Esophagus muscularis mucosa (tissue), 4 donors: ENCODE data around the gene SLC31A2. TPM values are rescaled to one million over a fixed set of nuclear protein-coding genes. Genes with fewer than 3 reads are reported as not detected.

Experiments used
- DNase-seq: peaks from one replicate; pipeline ENCODE4 v3.0.0-alpha.2; 2017; ENCODE audit errors: extremely low spot score
- H3K27ac ChIP-seq, 4 donors: fragments of 200-600 bp; sonication (generic); replicated peaks in 1 of 4; 1 replicate in 3 of 4; 2 replicates in 1 of 4; pipeline ENCODE4 v1.5.1; 2016 to 2019; ENCODE audit warnings: mild to moderate bottlenecking in 1 of 4
- H3K27me3 ChIP-seq, 4 donors: fragments of 200-600 bp; sonication (generic); one replicate each; pipeline versions ENCODE4 v1.5.1 to v1.6.0; 2016 to 2019
- H3K36me3 ChIP-seq, 4 donors: fragments of 200-600 bp; sonication (generic); one replicate each; pipeline ENCODE4 v1.5.1; 2016 to 2019
- H3K4me1 ChIP-seq, 4 donors: fragments of 200-600 bp; sonication (generic); one replicate each; pipeline ENCODE4 v1.5.1; 2016 to 2019
- H3K4me3 ChIP-seq, 4 donors: fragments of 200-600 bp; sonication (generic); 1 replicate in 2 of 4; 2 replicates in 2 of 4; pipeline ENCODE4 v1.5.1; 2016 to 2019; ENCODE audit warnings: mild to moderate bottlenecking in 4 of 4, moderate library complexity in 1 of 4
- H3K9me3 ChIP-seq, 4 donors: fragments of 200-600 bp; sonication (generic); 1 replicate in 3 of 4; 2 replicates in 1 of 4; pipeline ENCODE4 v1.5.1; 2016 to 2019
- CTCF ChIP-seq, 3 experiments: fragments of 200-600 bp in 2 of 3; fragments of 450-650 bp in 1 of 3; sonication (generic) in 2 of 3; IDR thresholded peaks; one replicate each; pipeline ENCODE4 v1.5.1; 2017 to 2019; ENCODE audit warnings: antibody characterized with exemption in 3 of 3, mild to moderate bottlenecking in 2 of 3, moderate library complexity in 1 of 3
- EP300 ChIP-seq: sonication (generic); formaldehyde crosslinking; IDR thresholded peaks from one replicate; pipeline ENCODE4 v1.6.1; 2017; ENCODE audit warnings: antibody characterized with exemption
- POLR2A ChIP-seq: fragments of 450-650 bp; IDR thresholded peaks from one replicate; pipeline ENCODE4 v1.6.1; 2017; ENCODE audit warnings: antibody characterized with exemption, moderate library complexity, mild to moderate bottlenecking, low read depth
- POLR2AphosphoS5 ChIP-seq, 2 donors: sonication (generic); formaldehyde crosslinking; IDR thresholded peaks; one replicate each; pipeline ENCODE4 v1.6.1; 2017; ENCODE audit warnings: antibody characterized with exemption in 2 of 2
- WGBS: methylation state at CpG from one replicate; pipeline ENCODE4 v1.1.5; 2018; 5-methylcytosine and 5-hydroxymethylcytosine counted together
- intact Hi-C: fragments of 100-400 bp; cut with DNase I; formaldehyde crosslinking; loops from one replicate; pipeline ENCODE4 v1.15.1; 2023
- total RNA-seq, 4 donors: library from RNA; depleted of rRNA; stranded (reverse); fragments of >200 nt; gene quantifications; one replicate each; pipeline versions ENCODE4 v1.1.0 to v1.2.1, GENCODE V29; 2016

Gene SLC31A2
- total RNA-seq, 4 donors from 2014 or later, result 11.6 to 19.4 (median 15.8) TPM

DNA sequence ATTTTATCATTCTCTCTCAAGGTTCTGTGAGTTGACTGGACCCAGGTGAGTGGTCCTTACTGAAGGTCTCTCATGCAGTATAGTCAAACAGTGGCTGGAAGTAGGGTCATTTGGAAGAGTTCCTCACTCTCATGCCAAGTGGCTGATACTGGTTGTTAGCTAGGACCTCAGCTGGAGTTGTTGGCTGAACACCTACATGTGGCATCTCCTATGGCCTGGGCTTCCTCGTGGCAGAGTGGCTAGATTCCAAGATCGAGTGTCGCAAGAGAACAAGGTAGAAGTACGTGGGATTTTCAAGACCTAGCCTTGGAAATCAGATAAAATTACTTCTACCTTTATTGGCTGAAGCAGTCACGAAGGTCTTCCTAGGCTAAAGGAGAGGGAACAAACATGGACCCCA, 7.6 kb downstream of the SLC31A2 start:
- Histone ChIP-seq H3K27ac (no peak overlapping the region), H3K9me3 (no peaks in the 10 kb centered on the region), H3K36me3 (peaks cover 21 to 67% (median 56%) of the 10 kb centered on the region in 4 donors), H3K4me1 (peaks cover 10 to 33% (median 21%) of the 10 kb centered on the region in 4 donors), H3K27me3 (no peaks in the 10 kb centered on the region), H3K4me3 (no peak overlapping the region)
- DNase-seq, result no peak
- WGBS, result 97% methylated on average over 5 of the region's 5 CpGs
- intact Hi-C loops, result no loop called here
- TF ChIP-seq POLR2AphosphoS5 (IDR thresholded peaks at IDR 0.05) (no peak), CTCF (IDR thresholded peaks at IDR 0.05) (no peak), EP300 (no peak), POLR2A (no peak)

- Histone ChIP-seq H3K36me3 (peaks cover 29 to 85% (median 71%) of the 10 kb centered on the region in 4 donors), H3K9me3 (no peaks in the 10 kb centered on the region)
- WGBS, result 50% methylated on average over 3 of the region's 3 CpGs
Observed at GRCh38 chr9:113160571-113160970, 9.8 kb downstream of the SLC31A2 start.

GRCh38 chr9:113163001-113163400, 12.2 kb downstream of the SLC31A2 start:
- 60% methylated on average over 3 of the region's 3 CpGs for WGBS
- intact Hi-C loops, result no loop called here
- H3K4me1 ChIP-seq, result peaks cover 13 to 21% (median 16%) of the 10 kb centered on the region in 4 donors
- no peak overlapping the region for H3K4me3 ChIP-seq
- no peaks in the 10 kb centered on the region for H3K9me3 ChIP-seq
- TF ChIP-seq POLR2A (no peak), CTCF (IDR thresholded peaks at IDR 0.05) (no peak), EP300 (no peak), POLR2AphosphoS5 (IDR thresholded peaks at IDR 0.05) (no peak)
- no peak overlapping the region for H3K27ac ChIP-seq
- H3K27me3 ChIP-seq, result no peaks in the 10 kb centered on the region
- H3K36me3 ChIP-seq, result peaks cover 38 to 98% (median 85%) of the 10 kb centered on the region in 4 donors
- no peak for DNase-seq

More at GRCh38 chr9:113160571-113160970, 9.8 kb downstream of the SLC31A2 start:
- no peak overlapping the region for H3K4me3 ChIP-seq
- H3K4me1 ChIP-seq, result peaks cover 15 to 30% (median 18%) of the 10 kb centered on the region in 4 donors
- H3K27ac ChIP-seq, result no peak overlapping the region
- TF ChIP-seq POLR2AphosphoS5 (IDR thresholded peaks at IDR 0.05), result no peak
- TF ChIP-seq CTCF (IDR thresholded peaks at IDR 0.05), result no peak
- no peak for TF ChIP-seq EP300
- no peaks in the 10 kb centered on the region for H3K27me3 ChIP-seq
- no peak for DNase-seq
- intact Hi-C loops, result no loop called here

GRCh38 chr9:113164536-113165300, 13.9 kb downstream of the SLC31A2 start:
- peaks cover 13 to 21% (median 16%) of the 10 kb centered on the region in 4 donors for H3K4me1 ChIP-seq
- peak overlapping the region in 1 of 4 donors; percentile 9 for H3K27ac ChIP-seq
- TF ChIP-seq CTCF (IDR thresholded peaks at IDR 0.05) (no peak), POLR2AphosphoS5 (IDR thresholded peaks at IDR 0.05) (peak in 1 of 2 donors; percentile 30)
- H3K36me3 ChIP-seq, result peaks cover 43 to 98% (median 86%) of the 10 kb centered on the region in 4 donors
- H3K9me3 ChIP-seq, result no peaks in the 10 kb centered on the region
- no peaks in the 10 kb centered on the region for H3K27me3 ChIP-seq
- WGBS, result 58% methylated on average over 4 of the region's 4 CpGs
- no peak for DNase-seq
- intact Hi-C loops, result no loop called here
- H3K4me3 ChIP-seq, result no peak overlapping the region
